K562 (cell line): ENCODE results near the gene KCNK7. TPM values are rescaled to one million over a fixed set of nuclear protein-coding genes. Genes with fewer than 3 reads are reported as not detected.

ENCODE experiments used
- BRD9 ChIP-seq: fragments of 450-650 bp; IDR thresholded peaks from 2 replicates; pipeline ENCODE4 v1.6.1; 2018; ENCODE audit warnings: low read depth; ENCODE audit not compliant: partially characterized antibody
- CXXC5 ChIP-seq: fragments of 250-450 bp; sonication (Bioruptor Pico); IDR thresholded peaks from 2 replicates; pipeline ENCODE4 v1.8.0; 2022; ENCODE audit warnings: inconsistent platforms, mild to moderate bottlenecking, moderate library complexity
- E2F6 ChIP-seq, 2 experiments: IDR thresholded peaks; 2 replicates each; pipeline ENCODE4 v1.6.1; 2011; ENCODE audit warnings: borderline replicate concordance in 1 of 2, control low read depth in 1 of 2, low read depth in 1 of 2, low read length in 1 of 2, mild to moderate bottlenecking in 1 of 2, mixed read lengths in 1 of 2, moderate library complexity in 1 of 2; ENCODE audit not compliant: insufficient read depth in 1 of 2, insufficient read length in 1 of 2, poor library complexity in 1 of 2, severe bottlenecking in 1 of 2; ENCODE audit errors: extremely low read depth in 1 of 2
- KDM2B ChIP-seq: fragments of 250-450 bp; sonication (Bioruptor Pico); IDR thresholded peaks from 2 replicates; pipeline ENCODE4 v1.8.0; 2021; ENCODE audit warnings: mild to moderate bottlenecking, moderate library complexity
- MAFG ChIP-seq: fragments of 450-650 bp; conservative IDR thresholded peaks from 2 replicates; pipeline ENCODE4 v1.6.1; 2016; ENCODE audit warnings: missing genetic modification characterization, missing compliant biosample characterization
- NFRKB ChIP-seq: fragments of 450-650 bp; IDR thresholded peaks from 2 replicates; pipeline ENCODE4 v1.6.1; 2016; ENCODE audit warnings: low read depth
- NR4A1 ChIP-seq, 2 experiments: fragments of 250-450 bp in 1 of 2; fragments of 450-650 bp in 1 of 2; sonication (Bioruptor Pico) in 1 of 2; IDR thresholded peaks; 2 replicates each; pipeline versions ENCODE4 v1.4.0 to v1.6.1; 2016 to 2020; ENCODE audit warnings: mild to moderate bottlenecking in 2 of 2, missing compliant biosample characterization in 1 of 2, missing genetic modification characterization in 1 of 2, moderate library complexity in 1 of 2
- PHF8 ChIP-seq: fragments of 200-600 bp; sonication (generic); IDR thresholded peaks from 2 replicates; pipeline ENCODE4 v1.6.1; 2012; ENCODE audit warnings: mixed run types, mild to moderate bottlenecking, inconsistent platforms, low read length, moderate library complexity, borderline replicate concordance
- RAD51 ChIP-seq: fragments of 450-650 bp; IDR thresholded peaks from 2 replicates; pipeline ENCODE4 v1.7.1; 2016; ENCODE audit warnings: low read depth, mild to moderate bottlenecking, borderline replicate concordance
- TCF3 ChIP-seq: sonication (generic); formaldehyde crosslinking; IDR thresholded peaks from 2 replicates; pipeline ENCODE4 v1.4.0; 2020; ENCODE audit warnings: mild to moderate bottlenecking, missing genetic modification reagents
- ZEB2 ChIP-seq: fragments of 450-650 bp; IDR thresholded peaks from 2 replicates; pipeline ENCODE4 v1.6.1; 2016
- ZNF212 ChIP-seq: fragments of 450-650 bp; formaldehyde crosslinking; IDR thresholded peaks from 2 replicates; pipeline ENCODE4 v1.4.0; 2020; ENCODE audit warnings: mild to moderate bottlenecking
- ZNF384 ChIP-seq: IDR thresholded peaks from 2 replicates; pipeline ENCODE4 v1.6.1; 2012; ENCODE audit warnings: low read depth, low read length, improper control_type of control experiment
- polyA plus RNA-seq, 8 experiments: library from polyadenylated mRNA; depleted of rRNA in 4 of 8; stranded (reverse) in 5 of 8; unstranded in 3 of 8; fragments of >200 nt; fragmentation: Nextera tagmentation in 2 of 8; fragmentation: Illumina TruSeq in 1 of 8; extraction: Ambion mirVana in 2 of 8; extraction: Trizol in 1 of 8; gene quantifications; 2 replicates each; pipeline versions ENCODE4 v1.2.1 to v1.2.3, GENCODE V29; 2011 to 2014; ENCODE audit warnings: inconsistent platforms in 1 of 8, missing spikeins in 1 of 8
- total RNA-seq, 7 experiments: library from RNA; depleted of rRNA in 6 of 7; stranded (reverse); fragments of >200 nt in 6 of 7; fragmentation: Illumina TruSeq in 2 of 7; extraction: Trizol in 2 of 7; gene quantifications; 2 replicates each; pipeline versions ENCODE4 v1.2.1 to v1.2.3, GENCODE V29; 2011 to 2021; ENCODE audit warnings: low replicate concordance in 1 of 7
- TF ChIP-seq, protein P1 (sequence below), 3 experiments: IDR thresholded peaks in 2 of 3; conservative IDR thresholded peaks in 1 of 3; 2 replicates each; pipeline ENCODE4 v1.5.1; 2011 to 2012; ENCODE audit warnings: low read length in 3 of 3, mild to moderate bottlenecking in 3 of 3, control low read depth in 2 of 3, improper control_type of control experiment in 1 of 3, inconsistent platforms in 1 of 3, low read depth in 1 of 3, mixed read lengths in 1 of 3, moderate library complexity in 1 of 3; ENCODE audit not compliant: insufficient read depth in 2 of 3

Gene KCNK7
- total and polyA plus RNA-seq, 9 of the 15 experiments (the other 6 are each of a cell fraction or from before 2014, with no cell fraction given), result 0.07 to 0.40 TPM; not detected in 7

GRCh38 chr11:65558002-65558929, 37.3 kb downstream of the KCNK7 start, which contains the start of gene LTBP3 (continued):
- TF ChIP-seq, protein P1, sequence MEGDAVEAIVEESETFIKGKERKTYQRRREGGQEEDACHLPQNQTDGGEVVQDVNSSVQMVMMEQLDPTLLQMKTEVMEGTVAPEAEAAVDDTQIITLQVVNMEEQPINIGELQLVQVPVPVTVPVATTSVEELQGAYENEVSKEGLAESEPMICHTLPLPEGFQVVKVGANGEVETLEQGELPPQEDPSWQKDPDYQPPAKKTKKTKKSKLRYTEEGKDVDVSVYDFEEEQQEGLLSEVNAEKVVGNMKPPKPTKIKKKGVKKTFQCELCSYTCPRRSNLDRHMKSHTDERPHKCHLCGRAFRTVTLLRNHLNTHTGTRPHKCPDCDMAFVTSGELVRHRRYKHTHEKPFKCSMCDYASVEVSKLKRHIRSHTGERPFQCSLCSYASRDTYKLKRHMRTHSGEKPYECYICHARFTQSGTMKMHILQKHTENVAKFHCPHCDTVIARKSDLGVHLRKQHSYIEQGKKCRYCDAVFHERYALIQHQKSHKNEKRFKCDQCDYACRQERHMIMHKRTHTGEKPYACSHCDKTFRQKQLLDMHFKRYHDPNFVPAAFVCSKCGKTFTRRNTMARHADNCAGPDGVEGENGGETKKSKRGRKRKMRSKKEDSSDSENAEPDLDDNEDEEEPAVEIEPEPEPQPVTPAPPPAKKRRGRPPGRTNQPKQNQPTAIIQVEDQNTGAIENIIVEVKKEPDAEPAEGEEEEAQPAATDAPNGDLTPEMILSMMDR (IDR thresholded peaks at IDR 0.05 in 2 of 3, conservative IDR thresholded peaks at IDR 0.05 in 1 of 3; ENCODE audit: insufficient read depth in 2 of 3, low read depth in 1 of 3, low read length in 3 of 3), result peak in 1 of 3 experiments; percentile 2; a peak in 2 of 6 replicates
- TF ChIP-seq CXXC5 (CRISPR knock-in tag), result peak; percentile 76
- TF ChIP-seq BRD9, result no peak
- TF ChIP-seq ZNF212 (CRISPR knock-in tag), result no peak
- TF ChIP-seq ZNF384, result peak; percentile 94
- no peak for TF ChIP-seq NFRKB
- peak; percentile 36; the same call in 1 of the 2 replicates for TF ChIP-seq TCF3 (CRISPR knock-in tag)
- no peak for TF ChIP-seq MAFG (tag)
- TF ChIP-seq RAD51, result no peak
- TF ChIP-seq ZEB2, result 0 out of 2 replicates have a peak, but pooled peaks have one; percentile 37
- peak; percentile 74; the same call in 1 of the 2 replicates for TF ChIP-seq KDM2B (CRISPR knock-in tag)
- TF ChIP-seq PHF8, result peak; percentile 45; the same call in 1 of the 2 replicates
- TF ChIP-seq E2F6 (IDR thresholded peaks at IDR 0.05; ENCODE audit: borderline replicate concordance in 1 of 2, extremely low read depth in 1 of 2, insufficient read depth in 1 of 2, insufficient read length in 1 of 2, low read depth in 1 of 2, low read length in 1 of 2, poor library complexity in 1 of 2, severe bottlenecking in 1 of 2), result peak in 1 of 2 experiments; percentile 59
- no peak for TF ChIP-seq NR4A1 (CRISPR knock-in tag; IDR thresholded peaks at IDR 0.05)
- TF ChIP-seq NR4A1 (tag; IDR thresholded peaks at IDR 0.05), result no peak
